NCI-H1436 treated with DMSO at 0.1 percent for 48 hours (cell line): ENCODE measurements around the gene MAP3K3.
A peak's percentile ranks its signal among the peaks of the same experiment; 100 is the strongest.

ENCODE experiments used
- DNase-seq: peaks from one replicate; lab custom pipeline; 2025; lab: John Stamatoyannopoulos, UW

Gene MAP3K3

DNA sequence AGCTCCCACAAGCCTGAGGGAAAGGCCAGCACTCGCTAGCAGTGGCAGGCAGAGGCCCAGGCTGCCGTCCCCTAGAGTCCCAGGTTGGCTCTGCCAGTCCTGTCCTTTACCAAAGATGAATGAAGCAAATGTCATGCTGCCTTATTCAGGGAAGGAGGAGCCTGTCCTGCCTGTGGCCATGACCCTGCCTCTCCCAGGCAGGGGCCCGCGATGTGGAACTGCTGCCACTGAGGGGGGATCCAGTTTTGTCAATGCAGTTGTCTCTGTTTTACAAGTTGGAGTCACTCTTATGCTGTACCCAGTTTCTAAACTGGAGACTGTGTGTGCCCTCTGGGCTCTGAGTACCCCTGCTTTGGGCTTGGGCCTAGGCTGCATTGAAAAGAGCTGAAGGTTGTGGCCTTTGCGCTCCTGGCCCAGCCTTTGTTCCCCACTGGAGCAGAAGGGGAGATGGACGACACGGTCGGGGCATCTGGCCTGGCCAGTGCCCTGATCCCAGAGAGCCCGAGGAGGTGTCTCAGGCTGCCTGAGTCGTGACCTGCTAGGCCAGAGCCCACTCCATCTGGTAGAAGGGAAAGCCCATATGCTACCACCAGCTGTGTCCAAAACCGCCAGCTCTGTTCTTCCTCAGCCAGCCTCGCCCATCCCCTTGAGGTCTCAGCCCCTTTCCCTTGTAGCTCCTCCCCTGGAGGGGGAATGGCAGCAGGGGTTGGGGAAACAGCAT lies 72.2 kb downstream of the MAP3K3 start:
- no peak for DNase-seq

DNA sequence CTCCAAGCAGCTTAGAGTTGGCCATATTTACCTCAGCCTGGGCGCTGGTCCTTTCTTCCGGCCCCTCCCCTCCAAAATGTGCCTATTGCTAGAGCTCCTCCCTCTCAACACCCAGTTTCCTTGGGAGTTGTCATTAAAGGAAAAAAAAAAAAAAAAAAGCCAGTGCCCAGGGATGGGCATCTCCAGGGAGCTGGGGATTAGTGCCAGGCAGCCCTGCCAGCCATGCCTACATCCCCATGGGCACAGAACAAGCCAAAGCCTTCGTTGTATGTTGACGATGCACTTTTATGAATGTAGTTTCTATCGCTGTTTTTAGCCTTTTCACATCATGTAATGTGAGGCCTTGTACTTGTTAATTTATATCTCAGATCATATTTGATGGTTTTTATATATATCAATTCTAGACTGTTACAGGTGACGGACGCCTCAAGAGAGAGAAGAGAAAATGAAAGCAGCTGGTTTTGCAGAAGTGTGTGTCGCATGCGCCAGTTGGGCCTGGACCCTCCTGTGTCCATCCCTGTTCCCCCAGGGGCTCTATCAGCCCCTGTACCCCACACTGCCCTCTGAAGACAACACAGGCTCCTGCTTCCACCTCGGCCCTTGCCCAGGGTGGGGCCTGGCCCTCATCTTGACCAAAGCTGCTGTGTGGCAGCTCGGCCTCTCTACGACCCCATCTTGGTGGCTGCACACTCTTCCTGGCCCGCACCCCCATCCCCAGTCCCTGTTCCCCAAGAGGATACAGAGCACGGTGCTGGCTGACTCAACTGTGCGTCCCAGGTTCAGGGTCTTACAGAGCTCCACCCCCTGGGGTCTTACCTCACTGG lies 72.9 kb downstream of the MAP3K3 start:
- no peak for DNase-seq

DNA sequence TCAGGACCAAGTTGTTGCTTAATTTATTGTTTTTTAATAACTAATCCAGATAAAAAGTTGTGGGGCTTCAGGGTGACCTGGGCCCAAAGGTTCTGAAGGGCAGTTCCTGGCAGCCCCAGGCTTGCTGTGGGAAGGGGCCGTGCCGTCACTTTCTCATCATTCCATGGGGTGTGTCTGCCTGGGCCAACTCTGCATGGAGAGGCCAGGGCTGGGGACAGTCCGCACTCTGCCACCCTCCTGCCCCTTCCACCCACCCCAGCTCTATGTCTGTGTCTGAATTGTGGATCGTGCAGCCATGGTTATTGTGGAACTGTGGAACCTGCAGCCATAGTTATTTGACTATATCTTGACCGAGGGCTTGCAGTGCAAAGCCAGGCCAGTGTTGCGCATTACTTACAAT lies 73.7 kb downstream of the MAP3K3 start:
- DNase-seq, result no peak

DNA sequence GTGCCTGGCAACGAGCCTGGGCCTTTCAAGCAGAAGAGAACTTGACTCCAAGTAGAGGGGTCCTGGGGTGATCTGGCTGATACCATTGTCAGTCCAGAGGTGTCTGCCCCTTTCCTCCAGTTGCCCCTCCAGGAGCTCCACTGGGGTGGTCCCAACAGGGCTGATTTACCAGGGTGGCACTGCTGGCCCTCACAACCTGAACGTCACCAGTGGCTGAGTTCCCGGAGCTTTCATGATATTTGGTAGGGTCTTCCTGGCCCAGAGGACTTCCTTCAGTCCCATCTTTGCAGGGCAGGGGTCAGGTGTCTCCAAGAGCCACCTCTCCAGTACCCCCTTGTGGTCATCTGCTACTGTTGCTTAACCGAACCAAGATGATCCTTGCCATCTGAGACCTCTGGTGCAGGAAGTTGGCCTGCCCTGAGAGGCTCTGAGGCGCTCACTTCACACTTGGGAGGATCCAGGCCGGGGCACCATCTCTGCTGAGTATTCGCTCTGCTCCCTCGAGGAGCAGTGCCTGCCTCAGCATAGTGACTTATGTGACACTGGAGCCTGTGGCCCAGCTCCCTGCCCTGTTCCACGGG lies 74.3 kb downstream of the MAP3K3 start:
- DNase-seq, result no peak

DNA sequence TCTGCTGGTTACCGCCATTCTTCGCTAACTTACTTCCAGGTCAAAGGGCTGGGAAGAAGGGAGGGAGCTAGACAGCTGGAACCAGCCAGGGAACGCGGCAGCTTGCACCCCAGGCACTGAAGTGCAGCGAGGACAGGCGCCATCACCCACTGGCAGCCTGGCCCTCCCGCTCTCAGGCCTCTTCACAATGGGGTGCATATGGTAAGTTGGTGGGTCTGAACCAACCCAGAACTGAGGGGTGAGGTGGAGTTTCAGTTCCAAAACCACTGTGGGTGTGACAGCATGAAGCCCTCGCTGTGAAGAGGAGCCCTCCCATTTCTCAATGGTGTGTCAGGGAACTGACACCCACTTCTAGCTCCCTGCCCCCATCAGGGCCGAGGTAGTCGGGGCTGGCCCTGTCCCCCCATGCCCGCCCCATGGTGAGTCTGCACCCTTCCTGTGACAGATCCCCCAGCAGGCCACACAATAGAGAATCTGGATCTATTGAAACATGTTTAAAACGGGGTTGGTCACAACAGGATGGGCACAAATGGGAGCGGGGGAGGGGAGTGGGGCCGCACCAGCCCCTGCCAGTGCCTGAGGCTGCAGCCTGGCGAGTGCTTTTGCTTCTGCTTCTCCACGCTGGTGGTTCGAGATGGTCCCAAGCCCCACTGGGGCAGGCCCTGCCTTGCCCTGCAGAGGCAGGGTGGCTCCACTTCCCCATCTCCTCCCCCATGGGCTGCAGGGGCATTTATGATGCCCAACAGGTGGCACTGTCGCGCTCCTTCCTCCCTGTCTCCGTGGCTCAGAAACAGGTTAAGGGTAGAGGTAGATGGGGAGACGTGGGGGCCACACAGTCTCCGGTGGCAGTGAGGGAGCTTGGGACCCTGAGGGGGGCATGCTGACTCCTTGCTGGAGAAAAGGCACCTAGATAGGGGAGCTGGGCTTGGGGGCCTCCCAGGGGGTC lies 75.4 kb downstream of the MAP3K3 start:
- DNase-seq, result peak; percentile 38

DNA sequence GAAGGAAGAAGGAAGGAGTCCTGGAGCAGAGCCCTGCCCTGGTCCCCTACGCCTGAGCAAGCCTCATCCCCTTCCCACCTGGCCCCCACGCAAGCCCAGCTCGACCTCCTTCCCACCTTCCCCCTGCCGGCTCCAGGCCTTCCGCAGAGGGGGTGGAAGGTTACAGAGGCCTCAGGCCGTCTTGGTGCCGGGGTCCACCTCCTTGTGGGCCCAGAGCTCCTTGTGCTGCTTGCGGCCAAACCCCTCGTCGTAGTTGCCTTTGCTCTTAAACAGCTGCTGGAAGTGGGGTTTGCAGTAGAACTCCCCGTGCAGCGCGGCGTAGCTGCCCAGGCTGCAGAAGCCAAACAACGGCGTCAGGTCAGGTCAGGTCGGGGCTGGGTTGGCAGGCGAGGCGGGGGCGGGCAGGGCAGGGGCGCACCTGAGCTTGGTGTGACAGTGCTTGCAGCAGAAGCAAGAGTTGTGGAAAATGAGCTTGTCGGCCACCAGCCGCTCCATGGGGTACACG lies 76.2 kb downstream of the MAP3K3 start:
- DNase-seq, result no peak

DNA sequence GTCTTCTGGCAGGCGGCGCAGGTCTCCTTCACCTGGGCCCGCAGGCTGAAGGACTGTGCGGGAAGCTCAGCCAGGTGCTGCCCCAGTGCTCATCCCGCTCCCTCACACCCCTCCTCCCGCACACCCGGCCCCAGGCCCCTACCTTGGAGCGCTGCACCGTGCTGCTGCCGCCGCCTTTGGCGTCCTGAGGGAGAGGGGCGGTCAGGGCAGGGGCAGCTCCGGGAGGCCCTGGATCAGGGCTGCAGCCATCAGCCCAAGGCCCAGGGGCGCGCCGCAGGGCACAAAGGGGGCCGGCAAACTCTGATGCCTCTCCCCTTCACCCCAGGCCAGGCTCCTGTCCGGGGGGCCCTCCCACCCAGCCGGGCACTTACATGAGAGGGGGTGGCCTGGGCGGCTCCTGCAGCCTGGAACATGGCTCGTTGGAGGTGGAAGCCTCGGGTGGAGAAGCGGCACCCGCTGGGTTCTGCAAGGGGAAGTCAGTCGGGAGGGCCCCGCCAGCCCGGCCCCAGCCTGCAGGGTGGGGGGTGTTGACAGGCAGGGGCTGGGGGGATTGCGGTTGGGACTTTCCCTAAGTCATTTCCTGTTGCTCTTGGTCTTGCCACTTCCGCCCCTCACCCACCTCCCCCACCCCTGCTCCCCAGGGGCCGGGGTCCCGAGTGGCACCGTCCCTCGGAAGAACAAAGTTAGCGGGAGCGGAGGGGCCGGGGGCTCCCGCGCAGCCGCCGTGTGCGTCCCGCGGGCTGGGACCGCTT lies 76.8 kb downstream of the MAP3K3 start:
- no peak for DNase-seq

- DNase-seq, result no peak
Observed at GRCh38 chr17:63699638-63700527, 77.7 kb downstream of the MAP3K3 start, which contains the start of gene LIMD2. Gene LIMD2 (minus strand): TSS chr17:63700125. CDS start chr17:63699298, 827 bp downstream.

GRCh38 chr17:63700528-63701455 lies 78.6 kb downstream of the MAP3K3 start:
- DNase-seq, result no peak

DNA sequence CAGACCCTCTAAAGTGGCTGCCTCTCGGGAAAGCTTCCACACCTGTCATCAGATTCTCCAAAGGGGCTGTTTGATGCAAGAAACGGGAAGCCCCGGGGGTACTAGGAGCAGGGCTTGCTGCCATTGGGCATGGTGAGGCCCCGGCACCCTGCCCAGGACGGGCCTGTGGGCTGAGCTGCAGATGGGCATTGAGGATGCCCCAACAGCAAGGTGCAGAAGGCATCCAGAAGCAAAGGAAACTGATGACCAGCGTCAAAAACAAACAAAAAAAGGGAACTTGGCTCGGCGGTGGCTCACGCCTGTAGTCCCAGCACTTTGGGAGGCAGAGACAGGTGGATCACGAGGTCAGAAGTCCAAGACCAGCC lies 79.2 kb downstream of the MAP3K3 start:
- DNase-seq, result no peak

- DNase-seq, result no peak
Observed at GRCh38 chr17:63701868-63702720, 79.9 kb downstream of the MAP3K3 start.

DNA sequence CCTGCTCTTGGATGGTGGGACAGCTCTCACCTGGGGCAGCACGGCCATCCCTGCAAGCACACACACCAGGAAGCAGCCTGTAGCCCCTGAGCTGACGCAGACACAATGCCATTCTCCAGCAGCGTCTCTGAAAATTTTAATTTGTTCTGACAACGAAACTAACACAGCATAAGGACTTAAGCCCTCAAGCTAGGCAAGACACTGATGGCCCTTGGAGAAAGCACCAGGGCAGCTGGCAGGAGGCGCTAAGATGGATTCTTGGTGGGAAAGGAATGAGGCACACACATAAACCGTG lies 80.5 kb downstream of the MAP3K3 start:
- DNase-seq, result no peak

- no peak for DNase-seq
Observed at GRCh38 chr17:63703029-63703428, 80.8 kb downstream of the MAP3K3 start.

- no peak for DNase-seq
Observed at GRCh38 chr17:63703556-63704258, 81.5 kb downstream of the MAP3K3 start.

DNA sequence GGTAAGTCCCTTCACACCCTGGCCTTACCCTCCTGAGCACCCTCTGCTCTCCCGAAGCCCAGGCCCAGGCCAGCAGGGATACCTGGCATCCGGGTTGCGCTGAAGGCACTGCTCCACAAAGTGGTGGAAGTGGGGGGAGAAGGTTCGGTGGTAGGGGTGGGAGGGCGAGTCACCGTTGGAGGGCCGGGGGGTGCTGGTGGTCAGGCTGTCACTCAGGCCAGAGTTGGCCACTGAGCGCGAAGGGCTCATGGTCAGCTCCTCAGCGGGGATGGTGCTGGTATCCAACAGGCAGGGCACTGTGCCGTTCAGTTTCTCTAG lies 82.0 kb downstream of the MAP3K3 start:
- no peak for DNase-seq

DNA sequence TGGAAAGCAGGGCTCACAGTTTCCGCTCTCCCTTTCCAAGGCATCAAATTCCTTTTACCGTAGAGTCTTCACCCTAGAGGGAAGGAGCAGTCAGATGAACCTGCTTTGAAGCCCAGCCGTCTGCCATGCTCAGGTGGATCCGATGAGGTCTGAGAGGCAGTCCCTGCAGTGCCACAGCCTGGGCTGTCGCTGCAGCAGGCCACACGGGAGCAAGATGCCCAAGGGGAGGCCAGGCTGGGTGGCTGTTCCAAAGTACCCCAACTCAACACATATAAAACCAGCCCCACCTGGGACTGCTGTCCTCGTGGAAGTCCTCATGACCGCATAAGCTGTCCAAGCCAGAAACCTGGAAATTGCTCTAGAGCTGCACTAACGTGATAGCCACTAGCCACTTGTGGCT lies 82.6 kb downstream of the MAP3K3 start:
- no peak for DNase-seq

DNA sequence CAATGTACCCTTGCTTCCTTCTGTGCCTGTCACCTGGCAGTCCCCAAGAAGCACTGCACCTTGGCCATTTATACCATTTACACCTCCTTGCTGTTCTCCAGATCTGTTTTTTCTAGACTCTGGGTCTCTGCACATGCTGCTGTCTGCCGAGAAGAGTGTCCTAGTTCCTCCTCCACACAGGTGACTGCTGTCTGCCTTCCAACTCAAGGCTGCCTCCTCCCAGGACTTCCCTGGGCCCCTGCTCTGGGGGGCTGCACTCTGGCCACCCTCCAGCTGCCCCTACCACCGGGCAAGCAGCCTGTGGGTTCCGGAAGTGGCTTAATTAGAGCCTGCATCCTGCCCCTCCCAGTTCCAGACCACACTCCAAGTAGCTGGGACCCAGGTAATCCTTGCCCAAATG lies 83.4 kb downstream of the MAP3K3 start:
- DNase-seq, result no peak
